Measurements from ENCODE around the gene OR9I1.

The OR9I1 gene, protein sequence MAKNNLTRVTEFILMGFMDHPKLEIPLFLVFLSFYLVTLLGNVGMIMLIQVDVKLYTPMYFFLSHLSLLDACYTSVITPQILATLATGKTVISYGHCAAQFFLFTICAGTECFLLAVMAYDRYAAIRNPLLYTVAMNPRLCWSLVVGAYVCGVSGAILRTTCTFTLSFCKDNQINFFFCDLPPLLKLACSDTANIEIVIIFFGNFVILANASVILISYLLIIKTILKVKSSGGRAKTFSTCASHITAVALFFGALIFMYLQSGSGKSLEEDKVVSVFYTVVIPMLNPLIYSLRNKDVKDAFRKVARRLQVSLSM

DNA sequence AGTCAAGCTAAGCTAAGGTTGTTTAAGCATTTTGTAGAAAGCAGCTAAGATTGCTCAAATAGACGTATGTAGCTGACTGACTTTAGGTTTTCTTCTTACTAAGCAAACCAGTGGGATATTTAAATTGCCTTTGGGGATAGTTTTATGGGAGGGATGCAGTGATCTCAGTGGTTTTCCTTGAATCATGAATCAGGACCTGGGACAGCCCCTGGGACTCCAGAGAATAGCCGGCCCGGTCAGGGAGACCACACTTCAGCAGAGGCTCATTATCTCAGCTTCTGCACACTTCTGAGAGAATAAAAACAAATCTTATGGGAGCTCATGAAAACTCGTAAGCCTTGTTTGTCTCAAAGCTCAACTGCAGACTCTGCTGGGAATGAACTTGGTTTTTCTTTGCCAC is at the start of gene OR9I1:
Gene OR9I1 (minus strand): TSS at position 62 of the 400 bp plus-strand sequence. CDS start 6,086 bp downstream, outside the sequence.
- DNase-seq, result no peak

DNA sequence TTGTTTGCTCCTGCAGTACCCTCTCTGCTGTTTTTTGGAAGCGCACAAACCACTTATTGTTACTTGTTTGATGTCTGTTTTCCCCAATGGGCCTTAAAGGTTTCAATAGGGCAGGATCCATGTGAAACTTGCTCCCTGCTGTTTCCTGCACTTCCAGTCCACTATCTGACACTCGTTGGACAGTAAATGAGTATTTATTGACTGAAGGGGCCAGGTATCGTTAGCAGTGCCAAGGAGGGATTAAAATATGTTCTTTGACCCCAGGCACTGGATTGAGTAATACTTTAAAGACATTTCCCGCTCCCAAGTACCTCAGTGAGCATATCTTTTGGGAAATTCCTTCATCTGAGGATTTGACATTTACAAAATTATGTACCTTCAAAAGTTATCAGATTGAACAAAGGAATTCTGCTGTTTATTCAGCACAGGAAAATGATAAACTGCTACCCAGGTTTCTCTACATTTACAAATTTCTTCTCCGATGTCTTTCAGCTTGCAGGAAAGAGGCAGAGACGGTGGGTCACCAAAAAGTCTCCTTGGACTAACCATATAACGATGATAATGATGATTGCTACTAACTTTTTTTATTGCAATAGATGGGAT is 40.3 kb upstream of the OR9I1 start:
- no peak for DNase-seq

DNA sequence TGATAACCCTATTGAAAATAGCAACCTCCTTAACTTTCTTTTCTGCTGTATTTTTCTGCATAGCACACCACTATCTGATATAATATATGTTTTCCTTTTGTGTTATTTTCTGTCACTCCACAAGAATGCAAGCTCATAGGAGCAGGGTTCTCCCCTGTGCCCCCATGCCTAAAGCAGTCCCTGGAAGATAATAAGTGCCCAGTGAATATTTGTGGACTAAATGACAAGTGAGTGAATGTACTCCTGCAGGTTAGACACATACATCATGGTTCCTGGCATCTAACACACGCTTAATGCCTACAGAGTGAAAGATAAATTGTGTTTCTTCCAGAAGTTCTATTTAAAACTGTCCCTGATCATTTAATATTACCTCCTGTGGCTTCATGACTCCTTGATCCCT is 39.7 kb upstream of the OR9I1 start:
- no peak for DNase-seq

DNA sequence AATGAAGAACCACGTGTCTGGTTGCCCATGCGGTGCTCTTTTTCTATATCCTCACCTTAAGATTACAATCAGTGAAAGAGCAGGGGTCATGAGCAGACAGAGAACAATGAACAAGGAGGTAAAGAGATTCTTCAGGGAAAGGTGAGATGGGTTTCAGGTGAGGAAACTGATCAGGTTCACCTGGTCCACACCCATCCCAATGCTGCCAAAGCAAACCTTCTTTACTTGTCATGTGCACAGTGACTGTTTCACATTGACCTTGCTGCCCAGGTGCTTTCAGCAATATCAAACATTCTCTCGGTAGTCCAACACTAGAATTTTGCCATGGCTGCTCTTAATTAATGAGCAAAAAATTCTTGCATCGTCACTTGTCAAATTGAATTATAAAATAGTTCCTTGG is 39.1 kb upstream of the OR9I1 start:
- no peak for DNase-seq

DNA sequence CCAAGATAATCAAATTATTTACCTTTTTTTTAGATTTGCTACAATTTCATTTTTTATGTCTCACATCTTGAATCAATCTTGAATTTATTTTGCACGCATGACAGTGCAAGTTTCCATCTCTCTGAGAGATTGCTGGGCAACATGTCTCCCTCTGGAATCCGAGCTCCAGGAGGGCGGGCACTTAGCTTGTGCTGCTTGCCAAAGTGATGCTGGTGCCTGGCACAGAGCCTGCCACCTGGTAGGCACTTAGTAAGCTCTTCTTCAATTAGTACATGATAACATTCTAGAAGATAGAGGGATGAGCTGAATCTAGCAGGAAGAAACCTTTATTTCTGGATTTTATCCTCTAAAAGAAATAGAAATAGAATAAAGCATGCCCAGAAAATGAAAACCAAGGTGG is 27.5 kb upstream of the OR9I1 start:
- no peak for DNase-seq

DNA sequence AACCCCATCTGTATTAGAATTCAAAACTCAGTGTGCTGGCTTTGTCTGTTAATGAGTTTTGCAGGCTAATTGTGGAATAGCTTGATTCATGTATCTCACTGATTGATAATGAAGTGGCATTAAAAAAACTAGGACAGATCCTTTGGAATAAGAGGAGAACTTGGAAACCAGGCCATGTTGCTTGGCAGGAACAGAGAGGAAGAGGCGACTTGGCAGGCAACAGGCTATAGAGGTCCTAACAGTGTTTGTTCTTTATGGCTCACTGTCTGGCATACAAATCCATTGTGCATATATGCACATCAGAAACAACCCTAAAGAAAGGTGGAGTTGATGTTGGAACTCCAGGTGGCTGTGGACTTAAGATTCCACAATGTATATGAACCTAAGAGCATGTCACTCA is 17.4 kb upstream of the OR9I1 start:
- DNase-seq, result no peak

DNA sequence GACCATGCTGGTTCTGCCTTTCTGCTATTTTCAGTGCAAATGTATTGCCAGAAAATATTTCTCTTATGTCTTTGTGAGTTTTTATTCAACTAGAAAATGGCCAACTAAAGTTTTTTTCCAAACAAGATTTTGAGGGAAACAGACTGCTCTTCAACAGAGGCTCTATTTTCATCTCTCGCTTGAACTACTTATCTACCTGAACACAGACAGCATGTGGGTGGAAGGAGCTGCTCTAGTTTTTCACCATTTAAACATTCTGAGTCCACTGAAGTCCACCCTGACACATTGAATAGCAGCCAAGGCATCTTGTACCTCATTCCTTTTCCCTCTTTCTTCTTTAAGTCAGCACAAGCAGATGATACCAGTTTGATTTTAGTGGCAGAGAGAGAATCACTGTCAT is 9.8 kb upstream of the OR9I1 start:
- DNase-seq, result no peak

DNA sequence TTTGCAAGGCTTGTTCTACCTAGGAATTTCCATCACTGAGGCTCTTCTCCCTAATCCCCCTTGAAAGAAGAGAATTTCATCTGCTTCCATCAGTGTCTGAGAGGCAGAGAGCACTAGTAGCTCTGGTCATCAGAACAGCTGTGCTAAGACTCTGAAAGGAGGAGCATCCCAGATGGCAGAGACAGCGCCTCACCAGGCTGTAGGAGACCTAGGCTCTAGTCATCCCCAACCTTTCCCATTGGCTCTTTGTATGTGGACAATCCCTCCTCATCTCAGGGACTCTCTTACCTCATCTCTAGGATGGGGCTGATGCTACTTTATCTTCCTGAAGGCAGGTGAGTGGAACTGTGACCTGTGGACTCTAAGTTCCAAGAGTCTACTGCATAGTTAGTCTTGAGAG is 8.8 kb upstream of the OR9I1 start:
- no peak for DNase-seq

DNA sequence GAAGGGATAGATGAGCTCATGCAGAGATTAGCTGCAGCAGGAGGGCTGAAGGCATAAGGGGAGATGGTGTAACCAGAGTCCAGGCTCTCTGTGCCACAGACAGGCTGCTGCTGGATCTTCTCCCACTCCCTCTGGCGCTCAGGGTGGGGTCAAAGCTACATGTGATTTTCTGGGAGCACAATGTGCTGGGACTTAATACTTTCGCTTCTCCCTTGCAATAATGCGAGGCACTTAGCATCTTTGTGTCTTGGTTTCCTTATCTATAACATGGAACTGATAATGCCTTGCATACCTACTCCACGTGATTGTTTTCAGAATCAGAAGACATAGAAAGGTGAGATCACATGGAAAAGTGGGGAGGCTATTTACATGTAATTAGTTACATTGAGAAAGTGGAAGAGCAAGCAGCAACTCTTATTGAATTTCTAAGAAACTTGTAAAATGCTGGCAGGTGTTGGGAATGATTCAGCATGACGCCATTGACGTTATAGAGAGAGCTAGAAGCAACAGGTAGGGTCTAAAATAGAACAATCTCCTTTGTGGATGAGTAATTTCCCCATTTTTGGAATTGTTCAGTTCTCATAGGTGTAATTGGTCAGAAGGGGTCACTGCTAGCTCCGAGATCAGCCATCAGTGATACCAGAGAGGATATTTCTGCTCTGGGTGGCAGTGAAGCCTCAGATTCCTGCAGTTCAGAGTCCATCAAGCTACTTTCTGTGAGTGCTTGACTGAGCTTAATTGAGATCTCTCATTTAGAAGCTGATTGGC is 8.2 kb upstream of the OR9I1 start:
- DNase-seq, result no peak

DNA sequence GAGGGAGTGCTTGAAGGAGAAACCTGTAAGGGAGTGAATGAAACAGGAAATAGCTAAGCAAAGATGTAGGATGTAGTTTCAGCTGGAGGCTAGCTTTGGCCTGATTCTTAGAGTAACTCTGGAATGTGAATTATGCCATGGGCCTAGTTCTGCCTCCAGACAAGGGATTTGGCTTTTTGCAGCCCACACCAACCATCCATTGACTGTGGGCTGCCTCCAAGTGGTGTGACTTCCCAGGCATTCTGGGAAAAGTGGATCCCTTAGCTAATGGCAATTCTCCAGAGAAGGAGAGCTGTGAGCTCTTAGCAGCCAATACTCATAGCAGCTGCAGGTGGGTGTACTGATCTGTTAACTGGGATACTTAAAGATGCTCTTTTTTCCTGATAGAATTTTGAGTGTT is 2.0 kb upstream of the OR9I1 start:
- no peak for DNase-seq

DNA sequence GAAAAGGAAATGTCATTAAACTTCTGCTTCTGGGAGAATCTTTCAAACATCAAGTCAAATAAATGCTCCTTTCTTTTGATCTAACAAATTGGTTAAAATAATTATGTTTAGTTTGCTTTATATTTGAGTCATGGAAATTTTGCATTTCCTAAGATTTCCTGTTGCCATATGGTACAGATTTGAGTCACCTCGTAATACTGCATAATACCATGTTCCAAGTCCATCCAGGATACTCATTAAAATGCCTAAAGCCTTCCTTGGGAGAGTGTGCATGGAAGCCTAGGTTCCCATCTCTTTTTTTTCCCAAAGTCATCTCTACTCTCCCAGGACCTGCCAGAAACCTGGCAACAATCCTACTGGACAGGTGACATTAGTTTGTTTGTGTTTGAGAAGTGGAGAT is 4.2 kb downstream of the OR9I1 start:
- no peak for DNase-seq

DNA sequence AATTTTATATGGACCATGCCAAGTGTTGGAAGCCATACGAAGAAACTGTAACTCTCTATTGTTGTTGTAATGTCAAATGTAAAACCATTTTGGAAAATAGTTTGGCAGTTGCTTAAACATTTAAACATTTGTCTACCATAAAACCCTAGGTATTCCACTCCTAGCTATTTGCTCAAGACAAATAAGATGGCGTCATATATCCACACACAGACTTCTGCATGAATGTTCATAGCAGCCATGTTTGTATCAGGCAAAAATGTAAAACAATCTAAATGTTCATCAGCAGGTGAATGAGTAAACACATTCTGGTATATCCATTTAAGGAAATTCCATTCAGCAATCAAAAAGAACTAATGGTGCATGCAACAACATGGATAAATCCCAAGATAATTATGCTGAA is 27.9 kb downstream of the OR9I1 start:
- no peak for DNase-seq

DNA sequence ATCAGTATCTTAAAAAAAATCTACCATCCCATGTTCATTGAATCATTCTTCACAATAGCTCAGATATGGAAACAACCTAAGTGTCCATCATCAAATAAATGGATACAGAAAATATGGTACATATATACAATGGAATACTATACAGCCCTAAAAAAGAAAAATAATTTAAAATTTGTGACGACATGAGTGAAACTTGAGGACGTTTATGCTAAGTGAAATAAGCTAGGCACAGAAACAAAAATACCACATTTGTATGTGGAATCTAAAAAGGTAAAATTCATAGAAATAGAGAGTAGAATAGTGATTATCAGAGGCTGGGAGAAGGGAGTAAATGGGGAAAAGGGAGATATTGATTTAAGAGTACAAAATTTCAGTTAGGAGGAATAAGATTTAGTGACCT is 38.8 kb downstream of the OR9I1 start:
- DNase-seq, result no peak

DNA sequence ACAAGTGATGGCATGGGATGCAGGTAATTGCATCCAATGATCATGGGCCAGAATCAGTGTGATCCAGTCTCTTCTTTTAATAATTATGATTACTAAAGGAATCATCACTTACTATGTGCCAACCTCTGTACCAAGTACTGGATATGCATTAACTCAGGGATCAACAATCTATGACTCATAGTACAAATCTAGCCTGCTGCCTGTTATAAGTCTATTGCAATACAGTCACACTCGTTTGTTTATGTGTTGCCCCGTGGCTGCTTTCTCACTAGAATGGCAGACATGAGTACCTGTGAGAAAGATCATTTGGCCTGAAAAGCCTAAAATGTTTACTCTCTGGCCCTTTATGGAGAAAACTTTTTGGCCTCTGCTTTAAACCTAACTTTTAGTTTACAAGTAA is 49.5 kb downstream of the OR9I1 start:
- DNase-seq, result no peak

DNA sequence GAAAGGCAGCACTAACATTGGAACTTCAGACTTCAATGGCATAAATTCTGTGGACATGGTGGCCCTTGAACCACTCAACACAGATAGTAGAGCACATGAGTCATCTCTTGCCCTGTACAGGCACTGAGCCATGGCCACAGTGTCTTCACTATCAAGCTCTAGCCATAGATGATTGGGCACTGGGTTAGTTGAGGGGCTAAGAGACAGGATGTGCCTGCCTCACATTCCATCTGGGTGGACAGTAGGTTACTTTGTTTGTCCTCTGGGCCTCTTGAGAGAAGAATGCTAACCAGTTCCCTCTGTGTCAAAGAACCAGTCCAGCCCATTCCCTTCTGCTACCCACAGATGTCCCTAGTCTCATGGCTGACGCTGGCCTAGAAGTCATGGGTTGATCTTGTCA is 54.7 kb downstream of the OR9I1 start:
- DNase-seq, result no peak

DNA sequence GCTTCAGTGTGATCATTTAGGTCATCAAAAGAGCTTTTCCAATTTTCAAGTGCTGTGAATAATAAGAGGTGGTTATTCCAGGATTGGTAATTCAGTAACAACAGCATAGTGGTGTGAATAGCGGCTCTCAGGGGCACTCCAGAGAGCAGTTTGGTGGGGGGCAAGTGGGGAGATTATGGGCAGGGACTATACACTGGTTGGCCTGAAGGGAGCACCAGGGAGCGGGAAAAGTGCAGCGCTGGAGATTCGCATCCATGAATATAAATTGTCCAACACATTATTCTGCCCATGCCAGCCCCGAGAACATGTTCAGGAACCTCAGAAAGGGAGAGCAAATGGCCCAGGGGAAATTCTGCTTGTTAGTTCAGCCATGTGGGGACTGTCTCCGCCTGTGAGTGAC is 56.7 kb downstream of the OR9I1 start:
- DNase-seq, result no peak

DNA sequence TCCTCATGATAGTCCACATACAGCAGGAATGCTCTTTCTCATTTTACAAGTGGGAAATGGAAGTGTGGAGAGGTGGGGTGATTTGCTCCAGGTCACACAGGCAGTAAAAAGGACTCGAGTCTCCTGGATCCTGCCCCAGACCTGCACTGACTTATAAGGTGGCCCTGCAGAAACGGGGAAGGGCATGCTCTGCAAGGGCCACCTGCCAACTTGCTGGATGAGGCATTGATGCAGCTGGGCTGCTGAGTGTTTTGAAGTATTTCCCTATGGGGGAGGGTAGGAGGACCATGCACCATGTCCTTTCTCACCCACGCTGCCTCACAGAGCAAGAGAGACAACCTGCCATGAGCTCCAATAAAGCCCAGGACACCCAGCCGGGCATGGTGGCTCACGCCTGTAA is 57.6 kb downstream of the OR9I1 start:
- no peak for DNase-seq
